HT1080 (cell line): ENCODE data around the gene MYLK. TPM values are rescaled to one million over a fixed set of nuclear protein-coding genes. Genes with fewer than 3 reads are reported as not detected.
A peak's percentile ranks its signal among the peaks of the same experiment; 100 is the strongest.

Experiments used
- DNase-seq: peaks from one replicate; pipeline ENCODE4 v3.0.0-alpha.2; 2015; ENCODE audit warnings: low read depth
- total RNA-seq: library from RNA; depleted of rRNA; stranded (reverse); fragments of >200 nt; shearing (Covaris generic); gene quantifications from 2 replicates; pipeline ENCODE4 v1.2.3, GENCODE V29; 2014

Gene MYLK
- total RNA-seq, 1 experiment from 2014 or later: 197 TPM

DNA sequence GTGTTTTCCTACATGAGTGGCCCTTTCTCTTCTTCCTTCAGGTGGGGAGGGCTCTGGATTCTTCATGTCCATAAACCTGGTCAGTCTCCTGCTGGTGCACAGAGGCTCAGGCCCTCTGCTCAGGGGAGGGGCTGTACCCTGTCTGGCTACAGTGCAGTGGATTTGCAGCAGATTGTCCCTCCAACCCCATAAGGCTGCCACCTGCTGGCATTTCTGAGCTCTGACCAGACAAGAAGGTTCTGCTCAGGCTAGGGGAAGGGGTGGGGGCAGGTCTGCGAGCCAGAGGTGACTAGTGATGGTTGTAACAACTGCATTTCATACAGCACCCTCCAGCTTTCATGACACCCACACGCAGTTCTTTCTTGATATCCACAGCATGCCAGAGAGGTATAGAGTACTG lies 182.1 kb downstream of the MYLK start:
- peak; percentile 78 for DNase-seq

DNA sequence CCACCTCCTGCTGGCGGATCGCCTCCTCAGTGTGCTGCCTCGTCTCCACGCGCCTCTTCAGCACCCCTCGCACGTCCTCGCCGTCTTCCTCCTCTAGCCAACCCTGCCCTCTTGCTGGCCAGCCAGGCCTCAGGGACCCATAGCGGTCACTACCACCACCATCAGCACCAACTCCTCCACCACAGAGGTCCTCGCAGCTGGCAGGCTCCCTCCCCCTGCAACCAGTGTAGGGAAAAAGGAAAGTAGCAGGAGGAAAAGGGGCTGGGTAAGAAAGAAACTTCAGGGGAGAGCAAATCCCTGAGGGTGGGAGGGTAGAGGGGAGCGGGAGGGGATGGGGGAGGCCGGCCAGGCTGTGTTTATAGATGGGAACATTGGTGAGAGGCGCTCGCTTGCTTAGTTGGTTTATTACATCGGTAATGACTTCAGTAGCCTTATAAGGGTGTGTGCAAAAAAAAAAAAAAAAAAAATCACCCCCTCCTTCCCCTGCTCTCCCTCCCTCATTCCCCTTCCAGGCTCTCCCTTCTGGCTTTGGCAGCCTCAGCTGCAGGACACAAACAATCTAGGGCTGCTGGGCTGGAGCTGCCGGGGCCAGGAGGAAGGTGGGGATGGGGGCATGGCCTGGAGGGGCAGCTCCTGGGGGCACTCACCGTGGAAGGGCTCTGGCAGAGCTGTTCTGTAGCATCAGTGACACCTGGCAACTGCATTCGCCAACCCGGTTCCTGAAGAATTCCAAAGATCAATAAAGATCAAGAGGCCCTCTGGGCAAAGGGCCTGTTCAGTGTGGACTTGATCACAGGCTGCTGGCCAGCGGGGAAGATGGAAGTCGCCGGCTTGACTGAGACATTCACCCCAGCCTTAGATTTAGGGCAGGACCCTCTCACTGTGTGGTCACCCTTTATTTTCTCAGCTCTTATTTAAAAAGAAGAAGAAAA lies 183.1 kb downstream of the MYLK start:
- no peak for DNase-seq

DNA sequence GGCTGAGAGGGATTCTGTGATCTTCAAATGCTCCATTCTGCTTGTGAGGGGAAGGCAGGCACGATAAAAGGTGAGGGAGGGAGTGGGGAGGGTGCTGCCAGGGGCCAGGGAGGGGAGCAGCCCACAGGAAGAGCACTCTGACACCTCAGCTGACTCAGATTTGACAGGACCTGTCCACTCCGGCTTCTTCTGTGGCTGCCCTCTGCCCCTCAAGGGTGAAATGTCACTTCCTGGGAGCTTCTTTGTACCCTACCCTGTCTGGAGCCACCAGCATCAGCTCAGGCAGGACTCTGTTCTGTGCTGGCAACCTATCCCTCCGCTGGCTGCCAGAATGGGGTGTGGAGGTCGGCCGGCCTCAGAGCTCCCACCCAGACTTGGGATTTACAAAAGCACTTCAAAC lies 185.3 kb downstream of the MYLK start:
- DNase-seq: no peak

DNA sequence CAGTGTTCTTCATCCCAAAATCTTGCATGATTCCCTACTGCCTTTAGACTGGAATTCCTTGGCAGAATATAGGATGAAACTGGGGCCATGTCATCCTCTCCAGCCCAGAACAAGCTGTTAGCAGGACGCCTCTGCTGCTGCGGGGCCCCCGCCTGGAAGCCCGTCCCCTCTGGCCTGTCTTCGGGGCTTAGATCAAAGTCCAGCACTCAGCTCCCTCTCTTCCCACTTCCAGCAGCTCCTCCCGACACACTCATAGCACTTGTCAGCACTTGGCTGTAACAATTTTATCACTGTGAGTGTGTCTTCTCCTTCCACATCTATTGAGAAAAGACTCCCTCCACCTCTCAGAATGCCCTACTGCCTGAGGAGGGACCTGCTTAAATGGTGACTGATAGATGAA lies 187.3 kb downstream of the MYLK start:
- DNase-seq: no peak

DNA sequence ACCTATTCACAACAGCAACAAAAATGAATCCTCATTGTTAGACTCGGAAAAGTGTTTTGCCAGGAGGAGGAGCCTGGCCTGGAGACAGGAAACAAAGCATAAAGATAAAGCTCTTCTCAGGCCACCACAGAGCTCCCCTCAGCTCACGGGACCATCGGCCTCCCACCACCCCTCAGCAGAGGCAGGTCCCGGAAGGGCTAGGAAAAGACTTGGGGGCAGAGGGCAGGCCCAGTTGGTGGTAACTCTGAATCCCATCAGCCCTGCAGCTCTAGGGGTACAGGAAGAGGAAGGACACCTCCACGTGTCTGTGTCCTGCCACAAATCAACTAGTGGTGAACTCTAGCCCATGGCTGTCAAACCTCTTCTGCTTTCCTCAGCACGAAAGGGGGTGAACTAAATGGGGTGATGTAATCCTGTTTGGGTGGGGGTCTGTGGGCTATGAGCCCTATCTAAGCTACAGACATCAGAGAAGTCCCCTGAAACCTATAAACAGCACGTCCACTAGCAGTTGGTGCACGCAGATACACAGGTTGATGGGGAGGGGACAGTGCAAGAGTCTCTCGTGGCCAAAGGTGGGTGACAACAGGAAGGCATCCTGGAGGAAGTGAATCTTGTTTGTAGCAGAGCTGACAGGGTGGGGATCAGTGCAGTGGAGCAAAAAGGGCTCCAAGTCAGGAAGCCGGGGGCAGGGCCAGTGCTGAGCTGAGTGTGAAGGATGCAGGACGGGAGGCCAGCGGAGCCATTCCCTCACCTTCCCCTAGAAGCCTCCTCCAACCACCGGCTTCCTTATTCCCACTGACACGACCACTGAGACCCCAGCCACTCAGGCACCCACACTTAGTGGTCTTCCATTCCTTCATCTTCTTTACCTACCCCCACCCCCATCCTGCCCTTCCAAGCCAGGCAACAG lies 188.1 kb downstream of the MYLK start:
- no peak for DNase-seq

DNA sequence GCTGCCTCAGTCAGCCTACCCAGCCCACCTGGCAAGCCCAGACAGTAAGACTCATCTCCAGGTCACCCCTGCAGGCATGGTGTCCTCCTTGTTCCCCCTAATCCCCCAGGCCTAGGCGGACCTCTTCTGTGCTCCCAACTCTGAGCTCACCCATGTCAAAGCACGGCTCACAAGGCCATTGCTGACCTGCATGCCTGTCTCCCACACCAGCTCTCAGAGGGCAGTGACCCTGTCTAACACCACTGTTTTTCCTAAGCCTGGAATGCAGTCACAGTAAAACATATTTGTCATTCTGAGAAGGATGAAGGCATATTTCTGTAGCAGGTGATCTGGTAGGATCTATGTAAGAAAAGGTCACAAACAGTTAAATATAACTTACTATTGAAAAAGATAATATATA lies 189.0 kb downstream of the MYLK start:
- DNase-seq: no peak

DNA sequence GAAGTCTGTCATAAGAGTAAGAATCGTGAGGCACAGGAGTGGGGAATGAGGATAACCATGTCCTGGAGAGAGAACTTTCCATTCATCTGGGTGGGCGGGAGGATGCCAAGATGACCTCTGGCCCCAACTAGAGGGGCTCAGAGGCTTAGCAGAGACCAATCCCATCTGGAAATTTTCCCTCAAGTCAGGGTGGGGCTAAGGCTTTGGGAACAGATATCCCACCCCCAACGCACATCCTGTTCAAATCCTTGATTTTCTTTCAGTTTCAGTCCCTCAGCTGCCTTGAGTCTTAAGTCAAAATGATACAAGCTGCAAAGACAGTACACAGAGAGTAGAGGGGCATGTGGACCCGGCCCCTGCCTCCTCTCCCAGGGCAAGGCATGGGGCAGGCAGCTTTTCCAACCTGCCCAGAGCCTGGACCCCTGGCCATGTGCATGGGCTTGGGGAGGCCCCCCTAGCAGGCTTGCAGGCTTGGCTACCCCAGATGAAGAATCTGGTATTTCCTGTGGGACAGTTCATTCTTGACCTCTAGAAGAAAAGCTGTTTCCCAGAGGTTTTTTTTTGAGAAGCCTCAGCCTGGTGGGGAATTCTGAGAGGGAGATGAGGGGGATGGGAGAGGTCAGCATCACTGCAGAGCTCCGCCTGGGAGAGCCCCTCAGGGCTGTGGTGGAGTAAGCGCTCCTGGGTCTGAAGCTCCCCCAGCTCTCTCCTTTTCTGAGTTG lies 189.6 kb downstream of the MYLK start:
- DNase-seq: no peak

DNA sequence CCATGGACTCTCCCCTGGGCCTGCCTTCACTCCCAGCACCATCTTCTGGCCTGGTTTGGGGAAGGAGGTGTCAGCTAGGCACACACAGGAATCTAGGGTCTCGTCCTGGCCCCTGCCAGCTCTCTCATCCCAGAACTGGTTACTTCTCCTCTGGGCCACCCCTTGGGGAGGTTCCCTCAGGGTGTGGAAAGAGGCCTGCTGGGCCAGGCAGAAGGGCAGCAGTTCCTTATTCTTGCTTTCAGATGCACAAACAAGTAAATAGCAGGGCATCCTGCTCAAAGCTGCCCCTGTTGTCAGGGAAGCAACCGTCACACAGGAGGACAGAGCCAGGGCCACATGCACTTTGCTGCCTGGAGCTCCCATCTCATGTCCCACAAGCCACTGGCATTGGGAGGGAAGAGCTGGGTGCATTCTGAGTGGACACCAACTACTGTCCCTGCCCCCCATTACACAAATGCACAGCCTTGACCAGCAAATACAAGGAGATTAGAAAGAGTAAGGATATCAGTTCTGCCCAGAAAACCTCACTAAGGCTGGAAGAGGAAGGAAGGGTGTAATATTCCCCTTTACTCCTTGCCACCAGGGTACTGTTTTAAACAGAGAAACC lies 190.4 kb downstream of the MYLK start:
- no peak for DNase-seq

DNA sequence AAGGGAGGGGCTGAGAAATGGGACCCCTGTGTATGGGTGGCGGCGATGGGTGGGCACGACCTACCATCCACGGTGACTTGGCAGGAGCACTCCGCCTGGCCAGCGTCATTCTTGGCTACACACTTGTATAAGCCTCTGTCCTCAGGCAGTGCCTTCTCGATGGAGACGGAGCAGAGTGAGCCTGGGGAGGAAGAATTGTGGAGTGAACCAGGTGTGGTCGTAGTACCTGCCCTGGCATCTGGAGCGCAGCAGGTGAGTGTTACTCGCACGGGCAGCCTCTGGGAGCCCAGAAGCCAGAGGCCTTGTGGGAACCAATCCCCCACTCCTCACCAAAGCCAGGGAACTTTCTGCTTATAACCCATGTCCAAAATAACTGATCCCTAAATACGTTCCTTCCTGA lies 191.5 kb downstream of the MYLK start:
- DNase-seq: no peak

DNA sequence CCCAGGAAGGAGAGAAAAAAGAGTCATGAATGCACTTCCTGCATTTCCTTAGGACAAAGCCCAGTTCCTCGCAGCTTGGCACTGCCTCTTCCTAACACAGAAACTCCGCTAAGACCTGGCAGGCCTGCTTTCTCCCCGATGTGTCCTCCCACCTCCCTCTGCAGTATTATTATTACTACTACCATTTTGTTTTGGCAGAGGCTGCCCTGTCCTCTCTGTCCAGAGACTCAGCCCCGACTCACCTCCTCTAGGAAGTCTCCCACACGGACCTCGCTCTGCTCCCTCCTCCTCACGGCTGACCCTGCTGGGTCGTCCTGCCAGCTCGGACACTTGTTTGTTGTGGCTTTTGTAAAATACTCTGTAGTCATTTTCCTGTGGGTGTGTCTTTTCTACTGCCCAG lies 192.1 kb downstream of the MYLK start:
- DNase-seq: peak; percentile 63

DNA sequence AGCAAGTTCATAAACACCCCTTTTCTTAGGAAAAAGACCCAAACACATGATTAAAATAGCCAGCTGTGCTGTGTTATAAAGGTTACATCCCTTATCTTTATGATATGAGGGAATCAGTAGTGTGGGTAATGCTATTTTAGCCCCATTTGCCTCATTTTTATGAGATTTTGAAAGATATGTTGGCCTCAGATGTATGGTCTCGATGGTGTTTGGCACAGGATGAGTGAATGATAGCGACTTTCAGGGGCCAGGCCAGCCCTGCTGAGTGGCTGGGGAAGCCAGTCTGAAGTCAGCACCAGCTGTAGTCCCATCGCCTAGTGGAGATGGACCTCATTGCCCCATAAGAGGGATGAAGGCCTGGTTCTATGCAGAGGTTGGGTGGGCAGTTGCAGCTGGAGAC lies 194.3 kb downstream of the MYLK start:
- DNase-seq: no peak

DNA sequence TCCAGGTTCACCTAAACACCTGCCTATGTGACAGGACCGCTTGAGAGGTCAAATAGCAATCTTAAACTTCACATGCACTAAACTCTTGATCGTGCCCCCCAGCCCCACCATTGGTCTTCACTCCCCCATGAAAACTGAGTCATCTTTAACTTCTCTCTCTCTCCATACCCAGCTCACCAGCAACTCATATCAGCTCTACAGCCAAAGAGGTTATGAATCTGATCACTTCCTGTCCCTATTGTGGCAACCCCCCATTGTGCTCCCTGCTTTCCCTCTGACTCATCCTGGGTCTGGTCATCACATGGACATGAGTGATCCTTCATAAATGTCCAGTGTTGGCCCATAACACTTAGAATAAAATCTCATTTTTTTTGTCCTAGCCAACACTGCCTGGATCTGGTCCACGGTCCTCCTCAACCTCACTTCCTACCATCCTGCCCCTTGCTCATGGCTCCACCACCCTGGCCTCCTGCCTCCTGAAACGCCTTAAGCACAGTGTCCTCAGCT lies 195.8 kb downstream of the MYLK start:
- peak; percentile 100 for DNase-seq

DNA sequence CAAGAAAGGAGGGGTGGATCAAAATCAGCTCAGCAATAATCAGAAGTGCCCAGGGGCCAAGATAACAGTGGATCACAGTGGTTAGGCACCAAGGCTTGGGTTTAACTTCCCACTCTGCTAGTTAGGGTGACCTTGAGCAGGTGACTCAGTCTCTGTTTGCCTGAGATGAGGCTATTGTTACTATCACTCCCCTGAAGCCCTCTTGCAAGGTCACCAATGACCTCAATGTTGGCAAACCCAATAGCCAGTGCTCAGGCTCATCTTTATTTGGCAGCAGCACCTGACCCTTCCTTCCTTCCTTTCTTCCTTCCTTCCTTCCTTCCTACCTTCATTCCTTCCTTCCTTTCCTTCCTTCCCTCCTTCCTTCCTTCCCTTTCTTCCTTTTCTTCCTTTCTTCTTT lies 196.8 kb downstream of the MYLK start:
- peak; percentile 74 for DNase-seq

DNA sequence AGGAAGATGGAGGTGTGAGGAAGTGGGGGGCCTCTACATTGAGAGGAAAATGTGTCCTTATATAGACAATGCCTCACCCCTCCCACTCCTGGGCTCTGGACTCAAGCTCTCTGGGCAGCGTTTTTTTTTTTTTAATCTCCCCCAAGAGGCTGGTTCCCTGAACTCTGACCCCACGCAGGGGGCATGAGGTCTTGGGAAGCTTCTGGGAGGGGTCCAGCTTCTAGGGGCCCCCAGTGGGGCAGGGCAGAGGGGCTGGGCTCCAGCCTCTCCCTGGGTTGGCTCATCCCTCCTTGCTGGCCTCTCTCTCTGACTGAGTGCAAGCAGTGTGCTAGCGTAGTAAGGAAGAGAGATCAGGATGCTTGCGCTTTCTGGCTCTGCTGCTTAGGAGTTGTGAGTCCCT lies 197.9 kb downstream of the MYLK start:
- no peak for DNase-seq

DNA sequence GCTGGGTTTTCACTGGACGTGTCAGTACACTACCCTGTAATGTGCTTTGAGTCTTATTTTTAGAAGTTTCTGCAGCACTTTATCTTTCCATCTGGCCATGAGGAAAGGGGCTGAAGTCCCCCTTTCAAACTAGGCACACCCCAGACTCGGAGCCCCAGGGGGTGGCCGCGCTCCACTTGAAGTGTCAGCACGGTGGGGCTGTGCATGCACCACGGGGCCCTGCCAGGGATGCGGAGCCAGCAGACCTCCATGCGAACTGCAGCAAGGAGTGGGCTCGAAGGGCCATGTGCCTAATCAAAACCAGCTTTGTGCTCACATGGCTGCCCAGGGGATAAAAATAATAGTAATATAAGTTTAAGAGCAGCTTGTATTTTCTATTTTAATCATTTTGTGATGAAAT lies 198.4 kb downstream of the MYLK start:
- DNase-seq: no peak

DNA sequence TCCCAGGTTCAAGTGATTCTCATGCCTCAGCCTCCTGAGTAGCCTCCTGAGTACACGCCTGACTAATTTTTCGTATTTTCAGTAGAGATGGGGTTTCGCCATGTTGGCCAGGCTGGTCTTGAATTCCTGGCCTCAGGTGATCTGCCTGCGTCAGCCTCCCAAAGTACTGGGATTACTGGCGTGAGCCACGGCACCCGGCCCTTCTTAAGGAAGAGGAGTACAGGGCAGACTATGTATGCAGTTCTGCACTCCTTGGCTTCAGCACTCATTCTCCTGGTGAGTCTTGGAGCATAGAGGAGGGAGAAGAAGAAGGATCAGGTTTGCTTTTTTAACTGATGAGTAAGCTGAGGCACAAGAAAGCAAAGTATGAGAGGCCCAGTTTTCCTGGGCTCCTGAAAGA lies 199.5 kb downstream of the MYLK start:
- DNase-seq: no peak

DNA sequence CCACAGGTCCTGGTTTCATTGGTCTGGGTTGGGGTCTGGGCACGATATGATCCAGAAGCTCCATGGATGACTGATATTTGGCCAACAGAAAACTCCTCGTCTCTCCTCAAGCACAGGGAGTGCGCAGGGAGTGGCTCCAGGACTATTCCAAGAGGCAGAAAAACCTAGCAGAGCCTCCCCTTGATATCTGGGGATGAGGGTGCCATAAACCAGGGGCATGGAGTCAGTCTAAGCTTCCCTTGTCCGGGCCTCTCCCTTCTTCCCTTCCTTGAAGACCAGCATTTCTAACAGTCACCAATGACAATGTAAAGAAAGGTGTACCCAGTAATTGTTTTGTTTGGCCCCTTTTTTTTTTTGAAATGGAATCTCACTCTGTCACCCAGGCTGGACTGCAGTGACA lies 199.9 kb downstream of the MYLK start:
- no peak for DNase-seq

DNA sequence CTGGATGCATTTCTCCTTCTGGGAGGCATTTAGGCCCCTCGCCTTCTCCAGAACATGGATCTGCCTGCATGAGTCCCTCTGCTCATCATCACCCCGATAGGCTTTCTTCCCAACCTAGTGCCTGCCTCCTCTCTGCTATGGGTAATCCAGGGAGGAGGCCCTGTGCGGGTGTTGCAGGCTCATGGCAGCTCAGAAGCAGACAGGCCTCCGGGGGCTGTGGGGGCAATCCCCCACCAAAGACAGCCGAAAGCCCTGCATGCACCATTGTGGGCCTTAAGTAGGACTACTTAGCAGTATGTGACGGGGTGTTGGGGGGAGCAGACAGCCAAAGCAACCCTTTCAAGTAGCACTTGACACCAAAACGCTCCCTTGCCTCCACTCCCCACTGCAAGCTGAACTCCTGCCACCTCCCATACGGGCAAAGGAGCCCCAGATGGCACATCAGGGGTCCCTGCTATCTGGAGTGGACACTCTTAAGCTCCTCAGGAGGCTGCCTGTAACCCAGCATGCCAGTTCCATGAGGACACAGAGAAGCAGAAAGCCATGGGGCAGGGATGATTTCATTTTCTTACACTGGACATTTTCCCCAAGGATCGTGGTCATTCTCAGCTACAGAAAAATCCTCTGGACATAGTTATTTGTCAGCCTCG lies 200.5 kb downstream of the MYLK start:
- DNase-seq: no peak

DNA sequence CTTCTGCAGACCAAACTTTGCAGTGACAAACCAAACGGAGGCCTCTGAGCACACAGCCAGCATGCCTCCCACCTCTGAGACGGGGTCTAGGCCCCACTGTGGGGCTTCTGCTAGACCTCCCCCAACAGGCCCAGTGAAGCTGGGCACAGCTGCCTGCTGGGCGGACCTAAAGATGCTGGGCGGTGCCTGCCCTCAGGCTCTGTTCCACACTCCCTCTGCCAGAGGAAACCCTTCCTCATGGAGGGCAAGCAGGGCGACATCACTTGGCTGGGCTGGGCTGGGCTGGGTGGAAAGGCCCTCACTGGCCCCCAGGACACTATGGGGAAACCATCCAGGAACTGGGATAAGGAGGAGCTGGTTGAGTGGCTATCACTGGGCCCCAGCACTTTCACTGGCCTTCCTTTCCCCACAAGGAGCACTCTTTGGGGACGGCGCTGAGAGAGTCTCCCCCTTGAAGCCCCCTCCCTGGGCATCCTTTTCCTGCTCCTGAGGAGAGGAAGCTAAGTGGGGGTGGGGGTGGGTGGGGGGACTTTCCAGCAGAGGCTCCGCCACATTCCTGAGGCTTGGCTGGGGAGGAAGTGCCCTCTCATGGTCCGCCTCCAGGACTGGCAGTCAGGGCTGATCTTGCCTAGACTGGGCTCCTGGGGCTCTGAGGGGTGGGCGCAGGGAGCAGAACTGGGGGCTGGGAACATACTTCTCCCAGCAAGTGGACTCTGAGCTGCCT lies 201.2 kb downstream of the MYLK start:
- DNase-seq: no peak

DNA sequence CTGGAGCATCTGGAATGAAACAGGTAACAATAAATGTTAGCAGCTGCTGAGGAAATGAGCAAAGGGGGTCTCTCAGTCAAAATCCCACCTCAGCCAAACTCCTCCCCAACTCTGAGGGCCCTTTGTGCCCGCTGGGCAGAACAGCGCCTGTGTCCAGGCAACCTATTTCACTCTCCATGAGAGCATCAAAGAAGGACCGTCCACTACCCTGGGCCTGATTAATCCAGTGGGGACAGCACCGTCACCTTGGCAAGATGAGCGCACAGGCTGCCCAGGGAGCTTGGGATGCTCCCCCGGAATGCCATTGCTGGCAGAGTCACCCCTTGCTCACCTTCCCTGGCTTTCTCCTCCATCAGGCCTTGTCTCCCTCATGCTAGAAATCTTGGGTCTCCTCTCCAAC lies 201.8 kb downstream of the MYLK start:
- DNase-seq: no peak
